HG02943 (cell line): ENCODE data around the gene ETV3L.

ENCODE experiments used
- ATAC-seq: cut with Tn5 transposase; IDR thresholded peaks from one replicate; pipeline ENCODE4 v1.9.1; 2021; ENCODE audit warnings: mild to moderate bottlenecking, low read depth, moderate library complexity; ENCODE audit not compliant: unreplicated experiment

ETV3L gene

GRCh38 chr1:157099633-157100009 lies at the start of gene ETV3L:
Gene ETV3L (minus strand): TSS chr1:157099808. CDS start chr1:157099523, 285 bp downstream.
- ATAC-seq: no peak

- no peak for ATAC-seq
Observed at GRCh38 chr1:157147906-157148700, 48.5 kb upstream of the ETV3L start.

GRCh38 chr1:157147037-157147436 lies 47.4 kb upstream of the ETV3L start:
- ATAC-seq: no peak

GRCh38 chr1:157146244-157146643 lies 46.6 kb upstream of the ETV3L start:
- no peak for ATAC-seq

GRCh38 chr1:157145076-157145475 lies 45.5 kb upstream of the ETV3L start:
- no peak for ATAC-seq

- no peak for ATAC-seq
Observed at GRCh38 chr1:157144509-157144908, 44.9 kb upstream of the ETV3L start.

- ATAC-seq: no peak
Observed at GRCh38 chr1:157142765-157143423, 43.3 kb upstream of the ETV3L start.

- no peak for ATAC-seq
Observed at GRCh38 chr1:157142201-157142600, 42.6 kb upstream of the ETV3L start.

GRCh38 chr1:157141212-157141855 lies 41.7 kb upstream of the ETV3L start:
- ATAC-seq: no peak

GRCh38 chr1:157140063-157140588 lies 40.5 kb upstream of the ETV3L start:
- no peak for ATAC-seq

GRCh38 chr1:157139052-157139715 lies 39.6 kb upstream of the ETV3L start:
- no peak for ATAC-seq

GRCh38 chr1:157138220-157139051 lies 38.8 kb upstream of the ETV3L start, which contains the start of gene ETV3:
Gene ETV3 (minus strand): TSS chr1:157138395. CDS start chr1:157136352, 2,043 bp downstream.
- ATAC-seq: peak; percentile 82

GRCh38 chr1:157137408-157138219 lies 38.0 kb upstream of the ETV3L start:
- ATAC-seq: peak; percentile 13

- ATAC-seq: no peak
Observed at GRCh38 chr1:157137046-157137407, 37.4 kb upstream of the ETV3L start.

GRCh38 chr1:157136133-157136532 lies 36.5 kb upstream of the ETV3L start:
- ATAC-seq: no peak

- no peak for ATAC-seq
Observed at GRCh38 chr1:157135646-157136045, 36.0 kb upstream of the ETV3L start.

- ATAC-seq: no peak
Observed at GRCh38 chr1:157135070-157135469, 35.5 kb upstream of the ETV3L start.

- ATAC-seq: no peak
Observed at GRCh38 chr1:157134442-157134841, 34.8 kb upstream of the ETV3L start.

- ATAC-seq: no peak
Observed at GRCh38 chr1:157133426-157133825, 33.8 kb upstream of the ETV3L start.
